IMR-90 (cell line): ENCODE data around the gene UBR4. TPM values are rescaled to one million over a fixed set of nuclear protein-coding genes. Genes with fewer than 3 reads are reported as not detected.

Experiments used
- ATAC-seq: fragments of 200-7000 bp; cut with Tn5 transposase; 2 replicates; pipeline ENCODE4 v1.9.1; 2020; ENCODE audit warnings: low read depth, mild to moderate bottlenecking, moderate library complexity
- BruUV-seq: library from RNA; stranded (reverse); fragments of 400-500 nt; replicated peaks from 2 replicates; lab custom pipeline; 2021; lab: Mats Ljungman, UMichigan
- CTCF ChIA-PET: fragments of 300-600 bp; formaldehyde crosslinking; extraction: SDS; loops from one replicate; lab custom pipeline; 2021; ENCODE audit warnings: antibody characterized with exemption; lab: Yijun Ruan, JAX
- POLR2A ChIA-PET: fragments of 300-600 bp; sonication (Branson Sonifier 250); formaldehyde crosslinking; loops from one replicate; lab custom pipeline; 2022; ENCODE audit warnings: antibody characterized with exemption; ENCODE audit not compliant: unreplicated experiment; lab: Charles Lee
- DNase-seq: peaks from one replicate; pipeline ENCODE4 v3.0.0; 2013
- H2AFZ ChIP-seq: replicated peaks from 2 replicates; pipeline ENCODE3; 2013; ENCODE audit warnings: low read length, mild to moderate bottlenecking; ENCODE audit not compliant: poor library complexity
- H2AK5ac ChIP-seq: 2 replicates; pipeline ENCODE4 v1.6.1; 2013; ENCODE audit warnings: low read depth, low read length, inconsistent platforms
- H2AK9ac ChIP-seq: replicated peaks from 2 replicates; pipeline ENCODE3; 2013; ENCODE audit warnings: mild to moderate bottlenecking, low read depth, low read length, moderate library complexity; ENCODE audit not compliant: poor library complexity
- H2BK120ac ChIP-seq: 2 replicates; pipeline ENCODE4 v1.6.1; 2013; ENCODE audit warnings: low read depth, low read length, inconsistent platforms
- H2BK15ac ChIP-seq: 3 replicates; pipeline ENCODE4 v1.6.1; 2013; ENCODE audit warnings: low read depth, low read length, inconsistent platforms
- H2BK20ac ChIP-seq: 2 replicates; pipeline ENCODE4 v1.6.1; 2013; ENCODE audit warnings: low read depth, mild to moderate bottlenecking, inconsistent platforms, low read length, moderate library complexity
- H2BK5ac ChIP-seq: 2 replicates; pipeline ENCODE4 v1.6.1; 2013; ENCODE audit warnings: mild to moderate bottlenecking, low read depth, low read length, inconsistent platforms; ENCODE audit not compliant: poor library complexity, severe bottlenecking
- H3K14ac ChIP-seq: replicated peaks from 2 replicates; pipeline ENCODE4 v1.6.1; 2013; ENCODE audit warnings: low read depth, low read length, inconsistent platforms
- H3K18ac ChIP-seq: 2 replicates; pipeline ENCODE4 v1.6.1; 2013; ENCODE audit warnings: low read depth, low read length, control low read depth
- H3K23ac ChIP-seq: 2 replicates; pipeline ENCODE4 v1.6.1; 2013; ENCODE audit warnings: low read depth, low read length, inconsistent platforms
- H3K27ac ChIP-seq: 2 replicates; pipeline ENCODE4 v1.5.1; 2013; ENCODE audit warnings: mild to moderate bottlenecking, control low read depth, low read length; ENCODE audit not compliant: insufficient read depth
- H3K27me3 ChIP-seq: 2 replicates; pipeline ENCODE4 v1.6.1; 2013; ENCODE audit warnings: low read length; ENCODE audit not compliant: control insufficient read depth, insufficient read depth
- H3K36me3 ChIP-seq: 2 replicates; pipeline ENCODE4 v1.6.1; 2013; ENCODE audit warnings: low read length, mixed read lengths; ENCODE audit not compliant: control insufficient read depth, insufficient read depth
- H3K4ac ChIP-seq: 2 replicates; pipeline ENCODE4 v1.6.1; 2013; ENCODE audit warnings: low read depth, low read length, inconsistent platforms
- H3K4me1 ChIP-seq: 2 replicates; pipeline ENCODE4 v1.6.1; 2013; ENCODE audit warnings: low read length, mixed read lengths; ENCODE audit not compliant: control insufficient read depth, insufficient read depth
- H3K4me2 ChIP-seq: 2 replicates; pipeline ENCODE4 v1.6.1; 2013; ENCODE audit warnings: low read depth, mild to moderate bottlenecking, control low read depth, low read length, moderate library complexity
- H3K4me3 ChIP-seq: 2 replicates; pipeline ENCODE4 v1.5.1; 2013; ENCODE audit warnings: low read depth, mild to moderate bottlenecking, control low read depth, low read length, moderate library complexity; ENCODE audit not compliant: insufficient read depth
- H3K56ac ChIP-seq: 2 replicates; pipeline ENCODE4 v1.6.1; 2013; ENCODE audit warnings: low read length, inconsistent platforms; ENCODE audit not compliant: insufficient read depth; ENCODE audit errors: extremely low read depth
- H3K79me1 ChIP-seq, 2 experiments: 2 replicates each; pipeline ENCODE4 v1.6.1; 2013; ENCODE audit warnings: low read length in 2 of 2, inconsistent platforms in 1 of 2, low read depth in 1 of 2
- H3K9ac ChIP-seq: 2 replicates; pipeline ENCODE4 v1.6.1; 2013; ENCODE audit warnings: low read depth, low read length, control low read depth
- H3K9me1 ChIP-seq: 2 replicates; pipeline ENCODE4 v1.6.1; 2013; ENCODE audit warnings: low read length, inconsistent platforms; ENCODE audit not compliant: insufficient read depth
- H3K9me3 ChIP-seq: 2 replicates; pipeline ENCODE4 v1.6.1; 2013; ENCODE audit warnings: low read length; ENCODE audit not compliant: control insufficient read depth, insufficient read depth
- H4K20me1 ChIP-seq: 2 replicates; pipeline ENCODE4 v1.6.1; 2013; ENCODE audit warnings: low read length, inconsistent platforms; ENCODE audit not compliant: insufficient read depth
- H4K5ac ChIP-seq: 2 replicates; pipeline ENCODE4 v1.6.1; 2013; ENCODE audit warnings: mild to moderate bottlenecking, low read depth, low read length, control low read depth
- H4K8ac ChIP-seq, 2 experiments: 2 replicates each; pipeline ENCODE4 v1.6.1; 2013; ENCODE audit warnings: low read depth in 2 of 2, low read length in 2 of 2, control low read depth in 1 of 2, inconsistent platforms in 1 of 2
- H4K91ac ChIP-seq: 2 replicates; pipeline ENCODE4 v1.6.1; 2013; ENCODE audit warnings: low read depth, low read length, inconsistent platforms; ENCODE audit not compliant: insufficient read depth
- CEBPB ChIP-seq: IDR thresholded peaks from 2 replicates; pipeline ENCODE4 v1.6.1; 2012; ENCODE audit warnings: low read depth, low read length, improper control_type of control experiment
- CHD1 ChIP-seq: IDR thresholded peaks from 2 replicates; pipeline ENCODE4 v1.6.1; 2012; ENCODE audit warnings: low read depth, low read length, improper control_type of control experiment
- MAFK ChIP-seq: IDR thresholded peaks from 2 replicates; pipeline ENCODE4 v1.6.1; 2012; ENCODE audit warnings: low read depth, low read length, improper control_type of control experiment
- MAZ ChIP-seq: IDR thresholded peaks from 2 replicates; pipeline ENCODE4 v1.6.1; 2012; ENCODE audit warnings: low read depth, mild to moderate bottlenecking, low read length, improper control_type of control experiment, moderate library complexity, borderline replicate concordance
- RCOR1 ChIP-seq: IDR thresholded peaks from 2 replicates; pipeline ENCODE4 v1.6.1; 2012; ENCODE audit warnings: mild to moderate bottlenecking, low read length, improper control_type of control experiment; ENCODE audit not compliant: insufficient replicate concordance
- RFX5 ChIP-seq: IDR thresholded peaks from 2 replicates; pipeline ENCODE4 v1.8.0; 2012; ENCODE audit warnings: low read depth, mild to moderate bottlenecking, low read length, moderate library complexity
- SMC3 ChIP-seq: fragments of 150-350 bp; IDR thresholded peaks from 2 replicates; pipeline ENCODE4 v1.6.1; 2016; ENCODE audit warnings: low read depth, mild to moderate bottlenecking, antibody characterized with exemption, low read length, moderate library complexity
- WGBS, 2 experiments: methylation state at CpG; one replicate each; pipeline versions ENCODE4 v1.1.5 to v1.1.7; 2013; ENCODE audit warnings: missing lambda C conversion rate in 2 of 2; ENCODE audit not compliant: insufficient read length in 1 of 2; ENCODE audit errors: extremely low coverage in 2 of 2; 5-methylcytosine and 5-hydroxymethylcytosine counted together
- dilution Hi-C: fragments of 300-500 bp; cut with HindIII; formaldehyde crosslinking; loops from one replicate; pipeline ENCODE4 v1.14.3; 2018; ENCODE audit warnings: low sequenced_read_pairs; ENCODE audit not compliant: unreplicated experiment
- in situ Hi-C: fragments of 300-500 bp; cut with MboI; formaldehyde crosslinking; loops from 3 replicates; pipeline ENCODE4 v1.14.3; 2019; ENCODE audit warnings: low sequenced_read_pairs, inconsistent platforms, mixed read lengths
- intact Hi-C: fragments of 100-400 bp; cut with micrococcal nuclease; formaldehyde crosslinking; loops from 2 replicates; pipeline ENCODE4 v1.10.0; 2022
- polyA plus RNA-seq, 3 experiments: library from polyadenylated mRNA; depleted of rRNA; stranded (reverse); fragments of >200 nt; gene quantifications; 2 replicates each; pipeline ENCODE4 v1.2.3, GENCODE V29; 2012; ENCODE audit warnings: low replicate concordance in 1 of 3
- total RNA-seq: library from RNA; depleted of rRNA; stranded (reverse); fragments of >200 nt; gene quantifications from 2 replicates; pipeline ENCODE4 v1.2.3, GENCODE V29; 2012
- TF ChIP-seq, protein P1 (sequence below): fragments of 150-350 bp; IDR thresholded peaks from 2 replicates; pipeline ENCODE4 v1.6.1; 2016; ENCODE audit warnings: low read depth, mild to moderate bottlenecking, low read length, moderate library complexity, borderline replicate concordance

Gene UBR4
- total and polyA plus RNA-seq, 2 of the 4 experiments (the other 2 are of a cell fraction): 87.8 to 121 TPM

DNA sequence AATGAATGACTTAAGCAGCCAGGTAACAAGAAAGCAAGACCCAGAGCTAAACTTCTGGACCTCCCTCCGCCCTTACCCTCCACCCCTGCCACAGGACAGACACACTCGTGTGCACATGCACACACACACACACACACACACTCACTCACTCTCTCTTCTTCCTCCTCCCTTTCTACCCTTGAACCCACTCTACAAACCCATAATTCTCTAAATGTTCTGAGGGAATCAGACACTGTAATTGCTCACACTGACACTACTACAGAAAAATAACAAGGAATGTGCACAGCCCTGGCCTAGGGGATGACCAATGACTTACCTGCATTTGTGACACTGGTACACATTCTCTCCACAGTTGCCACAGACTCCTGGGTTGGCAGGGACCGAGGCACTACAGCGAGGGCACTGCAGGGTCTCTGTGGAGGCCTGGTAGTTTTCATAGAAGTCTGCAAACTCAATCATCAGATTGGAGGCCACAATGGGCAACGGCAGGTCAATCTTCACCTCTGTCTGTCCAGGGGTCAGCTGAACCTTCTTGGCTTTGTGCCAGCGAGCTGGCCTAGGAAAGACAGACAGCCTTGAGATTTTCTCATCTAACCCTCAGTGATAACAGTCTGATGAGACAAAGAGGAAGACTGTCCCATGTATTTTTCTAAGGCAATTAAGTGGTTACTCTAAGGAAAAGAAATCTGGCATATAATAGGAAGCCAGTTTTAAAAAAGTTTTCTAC, 94.8 kb downstream of the UBR4 start:
- no peak overlapping the region for H3K4me2 ChIP-seq
- CTCF ChIA-PET: no interaction called here
- WGBS, 2 experiments: 86% methylated on average over 2 of the region's 6 CpGs; no CpG with 5 or more reads in 1 of the 2 experiments
- no peak overlapping the region for H4K5ac ChIP-seq
- in situ Hi-C loops (no loop called here), intact Hi-C loops (no loop called here), dilution Hi-C loops (no loop called here)
- no peak overlapping the region for H2AK5ac ChIP-seq
- H3K4me3 ChIP-seq: no peak overlapping the region
- peaks cover 15 to 17% of the 10 kb centered on the region in 2 experiments; a peak in 3 of 4 replicates for H3K79me1 ChIP-seq
- H2BK120ac ChIP-seq: no peak overlapping the region
- H3K18ac ChIP-seq: no peak overlapping the region
- H3K9ac ChIP-seq: no peak overlapping the region
- peaks cover 3% of the 10 kb centered on the region; the same call in 1 of the 2 replicates for H4K20me1 ChIP-seq
- H2AFZ ChIP-seq: no peak overlapping the region
- H3K56ac ChIP-seq: no peak overlapping the region
- no peak overlapping the region for H3K27ac ChIP-seq
- no peak overlapping the region for H2BK5ac ChIP-seq
- no peak overlapping the region for H2BK15ac ChIP-seq
- H3K9me1 ChIP-seq: no peaks in the 10 kb centered on the region
- POLR2A ChIA-PET: no interaction called here
- DNase-seq (no peak), ATAC-seq (no peak)
- BruUV-seq: no TSS peak
- H4K91ac ChIP-seq: no peak overlapping the region
- TF ChIP-seq MAFK: no peak
- TF ChIP-seq CHD1: no peak
- TF ChIP-seq SMC3: no peak
- no peak for TF ChIP-seq RFX5
- no peak for TF ChIP-seq MAZ
- TF ChIP-seq, protein P1, sequence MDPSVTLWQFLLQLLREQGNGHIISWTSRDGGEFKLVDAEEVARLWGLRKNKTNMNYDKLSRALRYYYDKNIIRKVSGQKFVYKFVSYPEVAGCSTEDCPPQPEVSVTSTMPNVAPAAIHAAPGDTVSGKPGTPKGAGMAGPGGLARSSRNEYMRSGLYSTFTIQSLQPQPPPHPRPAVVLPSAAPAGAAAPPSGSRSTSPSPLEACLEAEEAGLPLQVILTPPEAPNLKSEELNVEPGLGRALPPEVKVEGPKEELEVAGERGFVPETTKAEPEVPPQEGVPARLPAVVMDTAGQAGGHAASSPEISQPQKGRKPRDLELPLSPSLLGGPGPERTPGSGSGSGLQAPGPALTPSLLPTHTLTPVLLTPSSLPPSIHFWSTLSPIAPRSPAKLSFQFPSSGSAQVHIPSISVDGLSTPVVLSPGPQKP: no peak
- no peak for TF ChIP-seq CEBPB
- no peak for TF ChIP-seq RCOR1
- H3K27me3 ChIP-seq: no peaks in the 10 kb centered on the region
- no peak overlapping the region for H3K23ac ChIP-seq
- H4K8ac ChIP-seq: no peak overlapping the region
- no peaks in the 10 kb centered on the region for H3K4me1 ChIP-seq
- no peak overlapping the region for H2AK9ac ChIP-seq
- no peaks in the 10 kb centered on the region for H3K9me3 ChIP-seq
- H2BK20ac ChIP-seq: no peak overlapping the region
- H3K4ac ChIP-seq: no peak overlapping the region
- H3K14ac ChIP-seq: no peak overlapping the region
- peaks cover 89% of the 10 kb centered on the region for H3K36me3 ChIP-seq
